Aorta (tissue), 5 donors: ENCODE results near the gene C4B. TPM values are rescaled to one million over a fixed set of nuclear protein-coding genes. Genes with fewer than 3 reads are reported as not detected.

ENCODE experiments used
- ATAC-seq: fragments of 200-7000 bp; cut with Tn5 transposase; one replicate; pipeline ENCODE4 v1.9.1; 2022; ENCODE audit warnings: moderate library complexity; ENCODE audit not compliant: low FRiP score
- DNase-seq, 2 donors: peaks; one replicate each; pipeline ENCODE4 v3.0.0-alpha.2; 2020
- H3K27ac ChIP-seq, 2 donors: one replicate each; pipeline ENCODE4 v1.5.1; 2013; ENCODE audit warnings: low read length in 2 of 2, mild to moderate bottlenecking in 2 of 2, moderate library complexity in 2 of 2, control low read depth in 1 of 2, inconsistent platforms in 1 of 2, low read depth in 1 of 2
- H3K27me3 ChIP-seq, 2 donors: one replicate each; pipeline ENCODE4 v1.6.1; 2013; ENCODE audit warnings: control low read depth in 1 of 2, low read length in 1 of 2, mild to moderate bottlenecking in 1 of 2, moderate library complexity in 1 of 2; ENCODE audit not compliant: insufficient read depth in 2 of 2, control insufficient read depth in 1 of 2
- H3K36me3 ChIP-seq, 2 donors: one replicate each; pipeline ENCODE4 v1.6.1; 2013; ENCODE audit warnings: control low read depth in 1 of 2, low read length in 1 of 2, mild to moderate bottlenecking in 1 of 2; ENCODE audit not compliant: insufficient read depth in 2 of 2, control insufficient read depth in 1 of 2
- H3K4me1 ChIP-seq, 2 donors: one replicate each; pipeline ENCODE4 v1.6.1; 2013; ENCODE audit warnings: low read length in 2 of 2, control low read depth in 1 of 2, mild to moderate bottlenecking in 1 of 2, moderate library complexity in 1 of 2; ENCODE audit not compliant: insufficient read depth in 2 of 2, control insufficient read depth in 1 of 2
- H3K4me3 ChIP-seq, 2 donors: one replicate each; pipeline ENCODE4 v1.5.1; 2013; ENCODE audit warnings: low read length in 2 of 2, control low read depth in 1 of 2, mild to moderate bottlenecking in 1 of 2
- H3K9me3 ChIP-seq: one replicate; pipeline ENCODE4 v1.6.1; 2013; ENCODE audit warnings: mild to moderate bottlenecking, low read length; ENCODE audit not compliant: control insufficient read depth
- WGBS, 2 donors: extraction: QIAGEN DNeasy Blood & Tissue Kit; methylation state at CpG; one replicate each; pipeline ENCODE4 v1.1.7; 2013; 5-methylcytosine and 5-hydroxymethylcytosine counted together
- intact Hi-C, 2 donors: fragments of 100-400 bp; cut with DNase I; formaldehyde crosslinking; loops; one replicate each; pipeline versions ENCODE4 v1.14.2 to v1.15.0; 2022
- polyA plus RNA-seq, 2 donors: library from polyadenylated mRNA; stranded (reverse); fragments of 200-250 nt; gene quantifications; one replicate each; pipeline ENCODE4 v1.2.3, GENCODE V29; 2013
- total RNA-seq, 2 donors: library from RNA; stranded (reverse); fragmentation: NEBNext Ultra II Directional; extraction: Animal tissue kit (Norgen Biotek cat#: 25700); gene quantifications; one replicate each; pipeline ENCODE4 v1.2.1, GENCODE V29; 2021
- donor health status: healthy with polysubstance abuse.
- donor health status: Bipolar disorder and iron deficiency.
- donor health status: DM: no; HTN: no; CAD: no.
- donor health status: DM: no; HTN: no; CAD: no.
- donor health status: DM: yes; HTN: yes; CAD: no.

Gene C4B
- total and polyA plus RNA-seq, 4 donors, result 10.8 to 225 (median 98.9) TPM

DNA sequence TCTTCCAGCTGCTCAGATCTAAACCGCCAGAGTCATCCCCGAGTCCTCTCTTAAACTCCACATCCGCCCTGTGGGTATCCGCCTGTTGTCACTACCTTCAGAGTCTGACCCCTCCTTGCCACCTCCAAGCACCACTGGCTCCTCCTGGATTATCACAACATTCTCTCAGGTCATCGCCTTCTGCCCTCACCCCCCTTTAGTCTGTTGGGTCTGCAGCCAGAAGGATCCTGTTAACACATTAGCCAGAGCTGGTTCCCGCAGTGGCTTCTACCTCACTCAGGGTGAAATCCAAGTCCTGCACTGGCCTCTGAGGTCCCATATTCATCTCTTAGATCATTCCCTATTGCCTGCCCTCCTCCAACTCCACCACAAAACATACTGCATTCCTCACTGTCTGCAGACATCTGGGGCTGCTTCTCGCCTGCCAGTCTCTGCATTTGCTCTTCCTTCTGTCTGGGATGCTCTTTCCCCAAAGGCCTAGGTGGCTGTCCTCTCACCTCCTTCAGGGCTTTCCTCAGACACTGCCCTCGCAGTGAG, 60.5 kb downstream of the C4B start:
- intact Hi-C loops, result no loop called here
- Histone ChIP-seq H3K27me3 (no peaks in the 10 kb centered on the region), H3K27ac (no peak overlapping the region), H3K9me3 (no peaks in the 10 kb centered on the region), H3K36me3 (no peaks in the 10 kb centered on the region), H3K4me3 (no peak overlapping the region), H3K4me1 (no peaks in the 10 kb centered on the region)
- 87 to 90% methylated on average over 8 of the region's 8 CpGs for WGBS, 2 donors
- ATAC-seq (no peak), DNase-seq (no peak)

DNA sequence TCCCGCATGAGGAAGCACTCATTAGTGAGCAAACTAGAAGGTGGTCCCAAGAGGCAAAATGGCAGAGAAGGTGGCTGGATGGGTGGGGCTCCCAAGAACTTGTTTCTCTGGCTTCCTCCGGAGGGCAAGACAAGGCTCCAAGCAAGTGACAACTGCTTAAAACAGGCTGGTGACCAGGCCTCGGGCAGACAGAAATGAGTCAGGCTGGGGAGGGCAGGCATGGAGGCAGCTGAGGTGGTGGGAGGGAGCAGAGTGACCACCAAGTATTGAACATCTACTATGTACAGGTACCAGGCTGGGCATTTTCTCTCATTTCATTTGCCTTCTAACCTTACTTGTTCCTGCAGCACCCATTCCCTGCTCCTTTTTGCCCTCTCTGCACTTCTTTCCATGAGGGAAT, 61.2 kb downstream of the C4B start:
- ATAC-seq (no peak), DNase-seq (no peak)
- 74 to 80% methylated on average over 3 of the region's 3 CpGs for WGBS, 2 donors
- no peak overlapping the region for H3K4me3 ChIP-seq
- no peaks in the 10 kb centered on the region for H3K36me3 ChIP-seq
- no peaks in the 10 kb centered on the region for H3K4me1 ChIP-seq
- intact Hi-C loops, result no loop called here
- H3K9me3 ChIP-seq, result no peaks in the 10 kb centered on the region
- H3K27ac ChIP-seq, result no peak overlapping the region
- no peaks in the 10 kb centered on the region for H3K27me3 ChIP-seq

DNA sequence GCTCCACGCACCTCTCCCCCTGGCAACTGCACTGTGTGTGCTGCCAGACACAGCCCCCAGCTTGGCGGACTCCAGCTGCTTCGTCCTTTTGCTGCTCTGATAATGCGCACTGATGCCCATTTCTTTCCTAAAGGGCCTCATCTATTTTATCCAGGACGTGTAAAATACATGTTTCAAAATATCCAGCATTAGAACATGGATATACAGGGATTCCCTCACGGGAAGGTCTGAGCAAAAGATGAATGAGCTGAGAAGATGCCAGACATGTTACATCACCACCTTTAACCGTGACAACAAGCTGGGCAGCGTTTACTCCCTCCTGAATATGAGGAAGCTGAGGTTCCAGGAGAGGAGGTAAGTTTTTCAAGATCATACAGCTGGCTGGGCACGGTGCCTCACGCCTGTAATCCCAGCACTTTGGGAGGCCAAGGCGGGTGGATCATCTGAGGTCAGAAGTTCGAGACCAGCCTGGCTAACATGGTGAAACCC, 61.8 kb downstream of the C4B start:
- Histone ChIP-seq H3K4me1 (peaks cover 0 to under 1% of the 10 kb centered on the region in 2 donors), H3K27ac (no peak overlapping the region), H3K4me3 (no peak overlapping the region), H3K9me3 (no peaks in the 10 kb centered on the region), H3K36me3 (no peaks in the 10 kb centered on the region), H3K27me3 (no peaks in the 10 kb centered on the region)
- intact Hi-C loops, result no loop called here
- ATAC-seq, result no peak
- DNase-seq, result peak in 1 of 2 donors; percentile 73
- 44 to 53% methylated on average over 12 of the region's 12 CpGs for WGBS, 2 donors

DNA sequence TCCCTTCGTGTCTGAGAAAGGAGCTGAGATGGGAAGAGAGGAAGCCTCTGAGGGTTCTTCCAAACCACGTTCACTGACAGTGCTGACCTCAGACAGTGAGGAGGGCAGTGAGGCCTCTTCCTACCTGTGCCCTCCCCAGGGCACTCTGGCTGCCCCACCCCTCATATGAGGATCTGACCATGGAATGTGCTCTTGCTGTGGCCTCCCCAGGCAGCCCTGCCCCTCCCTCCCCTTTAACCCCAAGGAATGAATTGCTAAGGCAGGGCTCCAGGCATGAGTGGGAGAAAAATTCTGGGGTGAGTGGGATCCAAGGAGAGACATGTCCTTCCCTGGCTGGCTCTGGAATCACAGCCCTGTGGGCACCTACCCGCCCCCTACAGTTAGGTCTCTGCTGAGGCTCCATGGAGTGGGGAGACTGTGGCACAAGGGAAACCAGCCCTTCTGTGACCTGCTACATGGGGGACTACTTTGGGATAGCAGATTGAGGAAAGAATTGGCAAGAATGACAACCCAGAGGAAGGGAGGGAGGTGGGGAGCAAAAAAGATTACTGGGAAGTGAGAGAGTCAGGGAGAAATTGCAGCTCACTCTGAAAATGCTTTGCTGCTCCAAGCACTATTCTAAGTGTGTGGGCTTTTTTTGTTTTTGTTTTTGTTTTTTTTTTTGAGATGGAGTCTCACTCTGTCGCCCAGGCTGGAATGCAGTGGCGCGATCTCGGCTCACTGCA, 65.1 kb downstream of the C4B start:
- 85 to 86% methylated on average over 7 of the region's 7 CpGs for WGBS, 2 donors
- peaks cover 0 to 3% of the 10 kb centered on the region in 2 donors for H3K4me1 ChIP-seq

DNA sequence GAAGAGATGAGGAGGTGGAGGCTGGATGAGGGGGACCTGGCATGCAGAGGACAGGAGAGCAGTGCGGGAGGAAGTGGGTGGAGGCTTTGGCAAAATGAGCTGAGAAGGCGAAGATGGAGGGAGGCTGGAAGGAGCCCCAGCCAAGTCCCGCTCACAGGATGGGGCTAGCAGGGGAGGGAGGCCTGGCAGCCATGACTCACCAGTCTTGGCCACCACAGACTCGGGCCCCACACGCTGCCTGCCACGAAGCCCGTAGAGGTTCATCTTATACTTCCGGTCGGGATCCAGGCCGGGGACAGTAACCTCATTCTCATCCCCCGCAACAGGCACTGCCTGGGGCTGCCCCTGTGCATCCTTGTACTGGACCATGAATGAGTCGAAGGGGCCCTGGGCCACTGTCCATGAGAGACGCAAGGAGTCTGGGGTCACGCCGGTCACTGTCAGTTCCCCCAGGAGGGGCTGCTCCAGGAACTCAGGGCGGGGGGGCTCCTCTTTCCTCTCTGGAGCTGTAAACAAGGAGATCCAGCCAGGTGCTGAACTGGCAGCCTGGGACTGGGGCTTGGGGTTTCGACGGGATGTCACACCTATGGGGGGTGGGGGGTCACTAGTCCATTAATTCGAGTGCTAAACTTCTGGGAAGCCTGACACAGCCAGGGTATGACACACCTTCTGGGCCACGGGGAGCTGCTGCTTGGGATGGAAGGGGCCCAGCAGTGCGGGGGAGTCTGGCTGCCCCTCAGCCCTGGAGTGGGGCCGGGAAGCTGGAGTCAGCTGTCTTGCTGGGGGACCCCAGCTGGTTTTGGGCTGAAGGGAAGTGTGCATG, 66.8 kb downstream of the C4B start:
- DNase-seq, result peak; percentile 91 to 92
- Histone ChIP-seq H3K36me3 (peaks cover 0 to 1% of the 10 kb centered on the region in 2 donors), H3K9me3 (no peaks in the 10 kb centered on the region), H3K4me3 (no peak overlapping the region), H3K27me3 (no peaks in the 10 kb centered on the region), H3K27ac (peak overlapping the region in 1 of 2 donors; percentile 7), H3K4me1 (peaks cover 0 to 3% of the 10 kb centered on the region in 2 donors)
- WGBS, 2 donors, result 42% methylated on average over 22 of the region's 22 CpGs
- peak; percentile 71 for ATAC-seq
- intact Hi-C loops, result no loop called here

More for the DNA sequence above, 65.1 kb downstream of the C4B start:
- Histone ChIP-seq H3K9me3 (no peaks in the 10 kb centered on the region), H3K4me3 (no peak overlapping the region), H3K27ac (no peak overlapping the region), H3K36me3 (peaks cover 0 to 1% of the 10 kb centered on the region in 2 donors), H3K27me3 (no peaks in the 10 kb centered on the region)
- DNase-seq, result no peak
- no peak for ATAC-seq
- intact Hi-C loops, result no loop called here

DNA sequence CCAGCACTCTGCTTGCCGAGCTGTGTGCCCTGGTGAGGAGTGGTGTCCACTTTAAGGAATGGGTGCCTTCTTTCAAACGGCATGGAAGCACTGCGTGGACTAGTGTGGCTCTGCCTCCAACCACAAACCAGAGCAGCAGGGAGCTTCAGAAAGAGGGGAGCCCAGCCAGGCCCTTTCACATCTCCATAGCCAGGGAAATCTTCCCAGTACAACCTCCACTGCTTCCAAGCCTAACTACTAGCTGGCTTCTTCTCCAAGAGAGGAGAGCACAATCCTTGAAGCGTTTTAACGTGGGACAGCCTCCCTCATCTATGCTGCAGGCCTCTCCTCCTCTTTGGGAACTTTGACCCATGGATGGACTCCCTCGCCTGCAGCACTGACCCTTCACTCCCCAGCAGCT, 67.9 kb downstream of the C4B start:
- Histone ChIP-seq H3K4me3 (no peak overlapping the region), H3K27ac (no peak overlapping the region), H3K36me3 (peaks cover 0 to 1% of the 10 kb centered on the region in 2 donors), H3K9me3 (no peaks in the 10 kb centered on the region), H3K4me1 (peaks cover 0 to 3% of the 10 kb centered on the region in 2 donors), H3K27me3 (no peaks in the 10 kb centered on the region)
- intact Hi-C loops, result no loop called here
- 21 to 39% methylated on average over 6 of the region's 6 CpGs for WGBS, 2 donors
- ATAC-seq, result peak; percentile 26
- no peak for DNase-seq

DNA sequence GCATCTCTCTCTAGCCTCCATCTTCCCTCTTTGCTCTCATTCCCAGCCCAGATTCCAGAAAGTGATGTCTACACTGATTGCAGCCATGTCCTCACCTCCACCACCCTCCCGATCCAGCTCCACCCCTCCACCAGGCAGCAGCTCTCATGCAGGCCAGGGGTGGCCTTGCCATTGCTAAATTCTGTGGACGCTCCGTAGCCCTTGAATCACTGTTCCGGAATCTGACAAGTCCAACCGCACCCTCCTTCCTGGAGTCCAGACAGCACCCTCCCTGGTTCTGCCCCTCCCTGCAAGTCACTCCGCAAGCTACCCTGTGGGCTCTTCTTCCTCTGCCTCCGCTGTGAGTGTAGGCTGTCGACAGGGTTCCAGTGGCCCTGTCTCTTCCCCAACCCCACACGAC, 68.3 kb downstream of the C4B start:
- Histone ChIP-seq H3K27ac (no peak overlapping the region), H3K36me3 (peaks cover 0 to 1% of the 10 kb centered on the region in 2 donors), H3K9me3 (no peaks in the 10 kb centered on the region), H3K4me1 (peaks cover 0 to 3% of the 10 kb centered on the region in 2 donors), H3K4me3 (no peak overlapping the region), H3K27me3 (no peaks in the 10 kb centered on the region)
- WGBS, 2 donors, result 51 to 71% methylated on average over 9 of the region's 9 CpGs
- DNase-seq (peak; percentile 83 to 85), ATAC-seq (peak; percentile 47)
- intact Hi-C loops, result no loop called here

DNA sequence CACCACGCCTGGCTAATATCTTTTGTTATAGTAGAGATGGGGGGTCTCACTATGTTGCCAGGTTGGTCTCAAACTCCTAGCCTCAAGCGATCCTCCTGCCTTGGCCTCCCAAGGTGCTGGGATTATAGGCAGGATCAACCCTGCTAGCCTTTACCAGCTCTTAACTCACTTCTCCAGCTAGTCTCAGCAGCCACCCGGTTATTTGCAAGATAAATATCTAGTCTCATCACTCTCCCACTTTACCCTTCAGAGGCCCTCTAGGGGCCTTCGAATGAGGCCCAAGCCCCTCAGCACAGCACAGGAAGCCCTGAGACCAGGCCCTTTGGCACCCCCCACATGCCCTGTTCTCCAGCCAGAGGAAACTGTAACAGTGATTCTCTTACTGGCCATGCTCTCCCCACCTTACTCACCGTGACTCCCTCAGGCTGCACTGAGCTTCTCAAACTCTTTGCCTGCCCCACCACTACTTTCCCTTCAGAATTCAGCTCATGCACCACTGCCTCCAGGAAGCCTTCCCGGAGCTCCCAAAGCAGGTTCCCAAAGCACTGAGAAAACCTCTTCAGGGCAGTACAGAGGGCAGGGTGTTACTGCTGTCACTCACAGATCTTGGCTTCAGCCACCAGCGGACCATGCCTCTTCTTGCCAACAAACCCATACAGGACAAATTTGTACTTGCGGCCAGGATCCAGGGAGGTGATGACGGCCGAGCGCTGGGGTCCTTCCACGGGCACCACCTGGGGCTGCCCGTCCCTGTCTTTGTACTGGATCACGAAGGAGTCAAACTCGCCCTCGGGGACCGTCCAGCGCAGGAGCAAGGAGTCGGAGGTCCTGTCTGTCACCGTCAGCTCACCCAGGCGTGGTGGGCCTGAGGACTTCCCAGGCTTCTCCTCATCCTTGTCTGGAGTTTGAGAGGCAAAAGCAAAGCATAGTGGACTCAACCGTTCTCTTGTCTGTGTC, 69.5 kb downstream of the C4B start:
- WGBS, 2 donors, result 91 to 92% methylated on average over 22 of the region's 22 CpGs
- intact Hi-C loops, result no loop called here
- no peak for ATAC-seq
- Histone ChIP-seq H3K36me3 (peaks cover 0 to 1% of the 10 kb centered on the region in 2 donors), H3K4me3 (no peak overlapping the region), H3K4me1 (peaks cover 0 to 3% of the 10 kb centered on the region in 2 donors), H3K27me3 (no peaks in the 10 kb centered on the region), H3K9me3 (no peaks in the 10 kb centered on the region), H3K27ac (no peak overlapping the region)
- peak in 1 of 2 donors; percentile 70 for DNase-seq
